ENCODE measurements around the gene RBM3. TPM values are rescaled to one million over a fixed set of nuclear protein-coding genes. Genes with fewer than 3 reads are reported as not detected.

RBM3 gene
- total RNA-seq, 1 donor from 2014 or later, result 294 TPM

DNA sequence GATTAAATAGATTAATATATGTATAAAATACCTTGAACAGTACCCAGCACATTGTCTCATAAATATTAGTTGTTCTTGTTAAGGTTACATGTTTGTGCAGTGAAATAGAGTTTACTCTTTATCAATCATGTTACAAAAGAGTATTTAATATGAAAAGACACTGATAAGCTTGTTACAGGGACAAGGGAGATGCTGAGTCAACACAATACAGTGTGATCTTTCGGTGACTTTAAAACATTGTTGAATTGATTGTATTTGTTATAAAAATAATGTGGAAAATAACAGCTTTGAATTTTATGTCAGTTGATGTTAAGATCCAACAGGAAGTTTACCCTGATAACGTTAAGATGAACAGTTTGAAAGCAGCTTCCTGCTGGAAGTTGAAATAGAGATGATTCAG, 21.6 kb downstream of the RBM3 start:
- Mint-ChIP-seq H3K4me3 (ENCODE audit: unreplicated experiment) (no peak overlapping the region), H3K27me3 (ENCODE audit: unreplicated experiment) (peaks cover 2% of the 10 kb centered on the region), H3K4me1 (ENCODE audit: low read depth, unreplicated experiment) (no peaks in the 10 kb centered on the region), H3K9me3 (ENCODE audit: unreplicated experiment) (peaks cover 7% of the 10 kb centered on the region), H3K36me3 (ENCODE audit: unreplicated experiment) (no peaks in the 10 kb centered on the region), H3K27ac (ENCODE audit: unreplicated experiment) (no peak overlapping the region)
- no peak for DNase-seq
- TF ChIP-seq, protein P1, sequence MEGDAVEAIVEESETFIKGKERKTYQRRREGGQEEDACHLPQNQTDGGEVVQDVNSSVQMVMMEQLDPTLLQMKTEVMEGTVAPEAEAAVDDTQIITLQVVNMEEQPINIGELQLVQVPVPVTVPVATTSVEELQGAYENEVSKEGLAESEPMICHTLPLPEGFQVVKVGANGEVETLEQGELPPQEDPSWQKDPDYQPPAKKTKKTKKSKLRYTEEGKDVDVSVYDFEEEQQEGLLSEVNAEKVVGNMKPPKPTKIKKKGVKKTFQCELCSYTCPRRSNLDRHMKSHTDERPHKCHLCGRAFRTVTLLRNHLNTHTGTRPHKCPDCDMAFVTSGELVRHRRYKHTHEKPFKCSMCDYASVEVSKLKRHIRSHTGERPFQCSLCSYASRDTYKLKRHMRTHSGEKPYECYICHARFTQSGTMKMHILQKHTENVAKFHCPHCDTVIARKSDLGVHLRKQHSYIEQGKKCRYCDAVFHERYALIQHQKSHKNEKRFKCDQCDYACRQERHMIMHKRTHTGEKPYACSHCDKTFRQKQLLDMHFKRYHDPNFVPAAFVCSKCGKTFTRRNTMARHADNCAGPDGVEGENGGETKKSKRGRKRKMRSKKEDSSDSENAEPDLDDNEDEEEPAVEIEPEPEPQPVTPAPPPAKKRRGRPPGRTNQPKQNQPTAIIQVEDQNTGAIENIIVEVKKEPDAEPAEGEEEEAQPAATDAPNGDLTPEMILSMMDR (IDR thresholded peaks at IDR 0.05; ENCODE audit: partially characterized antibody, unreplicated experiment), result no peak

DNA sequence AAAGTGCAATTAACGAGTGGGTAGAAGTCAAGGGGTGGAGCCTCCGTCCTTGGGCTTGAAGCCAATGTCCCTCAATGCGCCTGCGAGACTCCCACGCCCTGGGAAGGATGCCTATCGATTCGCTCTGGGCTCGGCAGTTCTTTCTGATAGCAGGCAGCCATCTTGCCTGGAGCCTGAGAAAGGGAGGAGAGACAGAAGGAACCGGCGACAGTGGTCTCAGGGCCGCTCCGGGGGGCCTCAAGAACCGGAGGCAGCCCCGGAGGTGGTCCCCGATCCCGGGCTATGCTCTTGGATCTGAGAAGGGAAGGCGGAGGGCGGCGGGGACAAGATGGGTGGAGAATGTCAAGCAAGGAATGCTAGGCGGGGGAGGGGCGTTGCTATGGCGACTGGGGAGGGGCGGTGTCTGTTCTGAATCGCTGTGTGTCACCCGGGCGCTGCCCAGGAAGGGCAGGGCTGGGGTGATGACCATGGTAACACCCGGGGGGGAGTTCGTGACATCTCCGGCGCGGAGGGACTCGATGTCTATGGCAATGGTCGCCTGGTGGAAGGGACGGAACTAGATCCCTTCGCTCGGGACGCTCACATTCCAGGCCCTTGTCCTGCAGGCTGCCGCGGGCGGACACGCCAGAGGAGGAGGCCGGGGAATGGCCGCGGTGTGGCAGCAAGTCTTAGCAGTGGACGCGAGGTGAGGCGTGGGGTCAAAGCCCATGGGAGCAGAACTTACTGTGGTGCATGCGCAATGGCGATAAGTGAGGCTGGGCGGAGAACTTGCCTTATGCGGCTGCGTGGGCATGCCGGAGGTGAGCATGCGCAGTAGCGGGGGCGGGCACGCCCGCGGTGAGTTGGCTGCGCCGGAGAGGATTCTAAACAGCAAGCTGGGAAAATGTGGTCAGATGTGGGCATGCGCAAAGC, 23.3 kb downstream of the RBM3 start, which contains the start of gene WDR13:
Gene WDR13, plus strand, starts transcription at position 140 of the 912 bp plus-strand sequence. Its CDS starts 505 bp downstream, at position 645.
- Mint-ChIP-seq H3K36me3 (ENCODE audit: unreplicated experiment) (no peaks in the 10 kb centered on the region), H3K9me3 (ENCODE audit: unreplicated experiment) (peaks cover 7% of the 10 kb centered on the region), H3K27me3 (ENCODE audit: unreplicated experiment) (peaks cover 3% of the 10 kb centered on the region), H3K4me3 (ENCODE audit: unreplicated experiment) (peak within 1 kb of the TSS; percentile 96), H3K4me1 (ENCODE audit: low read depth, unreplicated experiment) (no peaks in the 10 kb centered on the region), H3K27ac (ENCODE audit: unreplicated experiment) (peak within 1 kb of the TSS; percentile 99)
- peak; percentile 90 for DNase-seq
- TF ChIP-seq, protein P1 (IDR thresholded peaks at IDR 0.05; ENCODE audit: partially characterized antibody, unreplicated experiment), result no peak

DNA sequence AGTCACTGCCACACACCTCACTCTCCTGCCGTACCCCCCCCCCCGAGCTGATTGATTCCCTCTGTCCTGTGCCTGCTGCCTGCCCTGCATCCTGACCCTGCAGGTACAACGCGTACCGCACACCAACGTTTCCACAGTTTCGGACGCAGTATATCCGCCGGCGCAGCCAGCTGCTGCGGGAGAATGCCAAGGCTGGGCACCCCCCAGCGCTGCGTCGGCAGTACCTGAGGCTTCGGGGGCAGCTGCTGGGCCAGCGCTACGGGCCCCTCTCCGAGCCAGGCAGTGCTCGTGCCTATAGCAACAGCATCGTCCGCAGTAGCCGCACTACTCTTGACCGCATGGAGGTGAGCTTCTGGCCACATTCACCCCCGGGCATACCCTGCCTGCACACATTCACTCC, 24.3 kb downstream of the RBM3 start:
- Mint-ChIP-seq H3K9me3 (ENCODE audit: unreplicated experiment) (peaks cover 7% of the 10 kb centered on the region), H3K36me3 (ENCODE audit: unreplicated experiment) (no peaks in the 10 kb centered on the region), H3K27ac (ENCODE audit: unreplicated experiment) (peak overlapping the region; percentile 99), H3K4me1 (ENCODE audit: low read depth, unreplicated experiment) (no peaks in the 10 kb centered on the region), H3K27me3 (ENCODE audit: unreplicated experiment) (peaks cover 3% of the 10 kb centered on the region), H3K4me3 (ENCODE audit: unreplicated experiment) (peak overlapping the region; percentile 96)
- TF ChIP-seq, protein P1 (IDR thresholded peaks at IDR 0.05; ENCODE audit: partially characterized antibody, unreplicated experiment), result no peak
- DNase-seq, result no peak

DNA sequence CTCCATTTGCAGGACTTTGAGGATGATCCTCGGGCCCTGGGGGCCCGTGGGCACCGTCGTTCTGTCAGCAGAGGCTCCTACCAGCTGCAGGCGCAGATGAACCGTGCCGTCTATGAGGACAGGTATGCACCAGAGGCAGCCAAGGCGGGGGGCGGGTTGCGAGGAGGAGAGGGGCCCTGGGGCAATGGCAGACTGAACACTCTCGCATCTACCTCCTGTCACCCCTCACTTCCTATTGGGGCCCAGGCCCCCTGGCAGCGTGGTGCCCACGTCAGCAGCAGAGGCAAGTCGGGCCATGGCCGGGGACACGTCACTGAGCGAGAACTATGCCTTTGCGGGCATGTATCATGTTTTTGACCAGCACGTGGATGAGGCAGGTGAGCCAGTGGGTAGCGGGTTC, 25.1 kb downstream of the RBM3 start:
- Mint-ChIP-seq H3K36me3 (ENCODE audit: unreplicated experiment) (no peaks in the 10 kb centered on the region), H3K27me3 (ENCODE audit: unreplicated experiment) (peaks cover 3% of the 10 kb centered on the region), H3K4me1 (ENCODE audit: low read depth, unreplicated experiment) (no peaks in the 10 kb centered on the region), H3K27ac (ENCODE audit: unreplicated experiment) (no peak overlapping the region), H3K9me3 (ENCODE audit: unreplicated experiment) (peaks cover 7% of the 10 kb centered on the region), H3K4me3 (ENCODE audit: unreplicated experiment) (no peak overlapping the region)
- DNase-seq, result no peak
- TF ChIP-seq, protein P1 (IDR thresholded peaks at IDR 0.05; ENCODE audit: partially characterized antibody, unreplicated experiment), result no peak

DNA sequence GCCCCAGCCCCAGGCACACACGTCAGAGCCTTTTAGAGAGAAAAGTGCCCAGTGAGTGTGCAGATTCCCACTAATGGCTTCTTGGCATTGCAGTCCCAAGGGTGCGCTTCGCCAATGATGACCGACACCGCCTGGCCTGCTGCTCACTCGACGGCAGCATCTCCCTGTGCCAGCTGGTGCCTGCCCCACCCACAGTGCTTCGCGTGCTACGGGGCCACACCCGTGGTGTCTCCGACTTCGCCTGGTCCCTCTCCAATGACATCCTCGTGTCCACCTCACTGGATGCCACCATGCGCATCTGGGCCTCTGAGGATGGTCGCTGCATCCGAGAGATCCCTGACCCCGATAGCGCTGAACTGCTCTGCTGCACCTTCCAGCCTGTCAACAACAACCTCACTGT, 25.9 kb downstream of the RBM3 start:
- TF ChIP-seq, protein P1 (IDR thresholded peaks at IDR 0.05; ENCODE audit: partially characterized antibody, unreplicated experiment), result no peak
- DNase-seq, result no peak
- Mint-ChIP-seq H3K9me3 (ENCODE audit: unreplicated experiment) (peaks cover 7% of the 10 kb centered on the region), H3K4me3 (ENCODE audit: unreplicated experiment) (no peak overlapping the region), H3K27me3 (ENCODE audit: unreplicated experiment) (peaks cover 3% of the 10 kb centered on the region), H3K36me3 (ENCODE audit: unreplicated experiment) (no peaks in the 10 kb centered on the region), H3K27ac (ENCODE audit: unreplicated experiment) (no peak overlapping the region), H3K4me1 (ENCODE audit: low read depth, unreplicated experiment) (no peaks in the 10 kb centered on the region)

Data from glutamatergic neuron (in vitro differentiated cells).